GM12801 (cell line): ENCODE results near the gene ARHGAP45.

Experiments used
- CTCF ChIP-seq: IDR thresholded peaks from one replicate; pipeline ENCODE4 v1.5.1; 2011; ENCODE audit warnings: control low read depth; ENCODE audit not compliant: insufficient read length; ENCODE audit errors: extremely low read depth

ARHGAP45 gene

GRCh38 chr19:1049106-1049505 lies 17.9 kb upstream of the ARHGAP45 start:
- TF ChIP-seq CTCF: no peak

- TF ChIP-seq CTCF: no peak
Observed at GRCh38 chr19:1049800-1050199, 17.2 kb upstream of the ARHGAP45 start.

GRCh38 chr19:1050989-1051788 lies 15.8 kb upstream of the ARHGAP45 start:
- TF ChIP-seq CTCF: no peak

GRCh38 chr19:1051791-1052190 lies 15.2 kb upstream of the ARHGAP45 start:
- no peak for TF ChIP-seq CTCF

GRCh38 chr19:1052349-1052975 lies 14.5 kb upstream of the ARHGAP45 start:
- TF ChIP-seq CTCF: no peak

- no peak for TF ChIP-seq CTCF
Observed at GRCh38 chr19:1053176-1054101, 13.5 kb upstream of the ARHGAP45 start.
